GM12892 (cell line): ENCODE results near the gene RANBP3L.

Experiments used
- POLR2A ChIP-seq: IDR thresholded peaks from 2 replicates; pipeline ENCODE4 v1.6.1; 2011; ENCODE audit warnings: low read depth, low read length, control low read depth
- TAF1 ChIP-seq: IDR thresholded peaks from 2 replicates; pipeline ENCODE4 v1.6.1; 2011; ENCODE audit warnings: low read depth, mild to moderate bottlenecking, control low read depth, low read length, borderline replicate concordance

DNA sequence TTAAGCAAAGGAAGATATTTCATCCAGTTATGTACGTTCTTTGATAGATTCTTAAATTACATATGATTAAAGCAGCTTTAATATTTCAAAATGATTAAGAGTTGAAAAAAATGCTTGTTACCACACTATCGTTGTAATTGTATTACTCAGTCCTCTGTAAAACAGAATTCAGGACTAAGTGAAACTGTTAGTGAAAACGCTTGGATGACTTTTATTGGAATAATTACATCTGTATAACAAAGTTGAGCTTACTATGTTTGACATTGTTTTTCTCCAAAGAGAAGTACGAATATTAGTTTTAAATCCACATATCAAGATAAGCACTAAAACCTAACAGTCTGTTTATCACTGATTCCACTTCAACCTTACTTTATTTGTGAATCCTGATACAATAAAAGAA is 51.3 kb downstream of the RANBP3L start:
- TF ChIP-seq POLR2A: no peak
- no peak for TF ChIP-seq TAF1
